ENCODE measurements around the gene CACNA1B.

DNA sequence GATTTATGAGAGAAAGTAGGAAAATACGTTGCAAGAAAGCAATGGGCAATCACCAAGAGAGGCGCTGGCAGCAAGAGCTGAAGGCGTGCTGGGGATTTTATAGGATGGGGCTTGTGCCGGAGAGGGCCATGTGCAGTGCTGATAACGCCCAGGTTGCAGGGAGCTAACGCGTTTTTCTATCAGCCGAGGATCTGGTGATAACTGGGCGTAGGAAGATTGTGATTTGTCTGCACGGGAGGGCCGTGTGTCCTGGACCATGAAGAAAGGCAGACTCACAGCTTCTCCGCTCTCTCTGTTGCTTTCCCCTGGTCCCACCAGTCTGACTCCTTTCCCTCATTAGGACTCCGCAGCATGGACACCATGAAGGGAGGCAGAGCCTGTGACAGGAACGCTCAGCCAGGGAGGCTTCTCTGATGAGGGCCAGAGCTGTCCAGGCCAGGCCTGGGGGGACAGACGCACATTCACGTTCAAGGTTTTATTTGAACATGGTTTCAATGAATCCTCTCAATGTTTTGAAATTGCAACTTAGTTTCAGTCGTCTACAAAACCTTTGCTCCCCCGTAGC is 11.9 kb upstream of the CACNA1B start:
- TF ChIP-seq ZNF274 (IDR thresholded peaks at IDR 0.05; ENCODE audit: low read depth, low read length) (no peak), YY1 (IDR thresholded peaks at IDR 0.05; ENCODE audit: insufficient read depth, insufficient read length) (no peak)
